HT1080 (cell line): ENCODE results near the gene DUS2. TPM values are rescaled to one million over a fixed set of nuclear protein-coding genes. Genes with fewer than 3 reads are reported as not detected.
A peak's percentile ranks its signal among the peaks of the same experiment; 100 is the strongest.
"Not testable (repeated sequence)": the region's sequence is repeated elsewhere in the genome, so short reads cannot be mapped to it uniquely, and the experiment has no call there.

Source experiments
- DNase-seq: peaks from one replicate; pipeline ENCODE4 v3.0.0-alpha.2; 2015; ENCODE audit warnings: low read depth
- total RNA-seq: library from RNA; depleted of rRNA; stranded (reverse); fragments of >200 nt; shearing (Covaris generic); gene quantifications from 2 replicates; pipeline ENCODE4 v1.2.3, GENCODE V29; 2014

Gene DUS2
- total RNA-seq, 1 experiment from 2014 or later = 18.2 TPM

- DNase-seq = no peak
Observed at GRCh38 chr16:68089067-68089466, 66.0 kb downstream of the DUS2 start.

- no peak for DNase-seq
Observed at GRCh38 chr16:68090130-68090529, 67.0 kb downstream of the DUS2 start.

- no peak for DNase-seq
Observed at GRCh38 chr16:68090533-68090932, 67.4 kb downstream of the DUS2 start.

GRCh38 chr16:68091380-68092261 is 68.5 kb downstream of the DUS2 start:
- peak; percentile 68 for DNase-seq

GRCh38 chr16:68092275-68092674 is 69.2 kb downstream of the DUS2 start:
- DNase-seq = not testable (repeated sequence)

GRCh38 chr16:68093816-68094613 is 70.9 kb downstream of the DUS2 start:
- DNase-seq = peak; percentile 42

GRCh38 chr16:68094614-68094934 is 71.5 kb downstream of the DUS2 start:
- no peak for DNase-seq

GRCh38 chr16:68096491-68096890 is 73.4 kb downstream of the DUS2 start:
- DNase-seq = no peak

GRCh38 chr16:68097088-68097487 is 74.0 kb downstream of the DUS2 start:
- no peak for DNase-seq

- no peak for DNase-seq
Observed at GRCh38 chr16:68097895-68098294, 74.8 kb downstream of the DUS2 start.

- no peak for DNase-seq
Observed at GRCh38 chr16:68100488-68100887, 77.4 kb downstream of the DUS2 start.

- DNase-seq = no peak
Observed at GRCh38 chr16:68105611-68106010, 82.5 kb downstream of the DUS2 start.

GRCh38 chr16:68107230-68107928 is 84.3 kb downstream of the DUS2 start:
- DNase-seq = not testable (repeated sequence)

GRCh38 chr16:68109156-68109555 is 86.1 kb downstream of the DUS2 start:
- DNase-seq = not testable (repeated sequence)

- DNase-seq = not testable (repeated sequence)
Observed at GRCh38 chr16:68110611-68111010, 87.5 kb downstream of the DUS2 start.

GRCh38 chr16:68111379-68111778 is 88.3 kb downstream of the DUS2 start:
- no peak for DNase-seq

GRCh38 chr16:68113059-68113761 is 90.1 kb downstream of the DUS2 start:
- no peak for DNase-seq

GRCh38 chr16:68113765-68114240 is 90.7 kb downstream of the DUS2 start:
- DNase-seq = no peak

GRCh38 chr16:68114939-68115338 is 91.9 kb downstream of the DUS2 start:
- DNase-seq = not testable (repeated sequence)

- no peak for DNase-seq
Observed at GRCh38 chr16:68115851-68116250, 92.8 kb downstream of the DUS2 start.

GRCh38 chr16:68116256-68116867 is 93.3 kb downstream of the DUS2 start:
- no peak for DNase-seq
